Measurements from ENCODE around the gene HIVEP3.

The HIVEP3 gene

GRCh38 chr1:41663671-41664400 is 254.9 kb downstream of the HIVEP3 start:
- no peak overlapping the region for H3K4me3 ChIP-seq (ENCODE audit: low read depth, low read length)
- no peak for TF ChIP-seq CTCF (IDR thresholded peaks at IDR 0.05; ENCODE audit: insufficient read depth, low read depth, low read length, missing control alignments)
- no peak for DNase-seq (ENCODE audit: low read depth)

GRCh38 chr1:41662765-41663437 is 255.8 kb downstream of the HIVEP3 start:
- no peak for TF ChIP-seq CTCF (IDR thresholded peaks at IDR 0.05; ENCODE audit: insufficient read depth, low read depth, low read length, missing control alignments)
- peak overlapping the region; percentile 49 for H3K4me3 ChIP-seq (ENCODE audit: low read depth, low read length)
- no peak for DNase-seq (ENCODE audit: low read depth)

GRCh38 chr1:41662061-41662764 is 256.5 kb downstream of the HIVEP3 start:
- peak overlapping the region; percentile 71 for H3K4me3 ChIP-seq (ENCODE audit: low read depth, low read length)
- TF ChIP-seq CTCF (IDR thresholded peaks at IDR 0.05; ENCODE audit: insufficient read depth, low read depth, low read length, missing control alignments) = no peak
- peak; percentile 78 for DNase-seq (ENCODE audit: low read depth)

DNA sequence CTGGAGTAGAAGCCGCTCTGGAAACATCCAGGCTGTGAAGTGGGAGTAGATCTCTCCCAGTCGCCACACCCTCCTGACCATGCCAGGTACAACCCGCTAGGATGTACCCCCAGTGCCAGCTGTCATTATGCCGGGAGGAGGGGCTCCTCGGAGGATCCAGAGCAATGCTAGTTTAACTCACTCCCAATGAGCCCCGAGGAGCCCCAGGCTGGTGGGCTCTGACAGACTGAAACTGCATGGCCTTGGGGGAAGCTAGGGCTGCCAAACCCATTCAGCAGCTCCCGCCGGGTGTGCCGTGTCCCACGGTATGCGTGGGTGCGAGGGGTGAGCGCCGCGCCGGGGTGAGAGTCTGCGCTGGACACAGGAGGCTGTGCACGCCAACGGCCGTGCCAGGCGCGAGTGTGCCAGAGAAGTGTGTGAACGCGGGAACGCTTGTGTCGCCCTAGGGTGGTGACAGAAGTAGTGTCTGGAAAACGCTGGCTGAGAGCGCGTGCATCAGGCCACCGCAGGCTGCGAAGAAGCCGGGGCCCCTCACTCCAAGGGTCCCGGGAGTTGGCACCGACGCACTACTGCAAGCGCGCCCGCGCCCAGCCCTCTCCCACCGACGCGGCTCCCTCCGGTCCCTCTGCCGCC is 257.2 kb downstream of the HIVEP3 start:
- TF ChIP-seq CTCF (IDR thresholded peaks at IDR 0.05; ENCODE audit: insufficient read depth, low read depth, low read length, missing control alignments) = no peak
- no peak for DNase-seq (ENCODE audit: low read depth)
- peak overlapping the region; percentile 71 for H3K4me3 ChIP-seq (ENCODE audit: low read depth, low read length)

DNA sequence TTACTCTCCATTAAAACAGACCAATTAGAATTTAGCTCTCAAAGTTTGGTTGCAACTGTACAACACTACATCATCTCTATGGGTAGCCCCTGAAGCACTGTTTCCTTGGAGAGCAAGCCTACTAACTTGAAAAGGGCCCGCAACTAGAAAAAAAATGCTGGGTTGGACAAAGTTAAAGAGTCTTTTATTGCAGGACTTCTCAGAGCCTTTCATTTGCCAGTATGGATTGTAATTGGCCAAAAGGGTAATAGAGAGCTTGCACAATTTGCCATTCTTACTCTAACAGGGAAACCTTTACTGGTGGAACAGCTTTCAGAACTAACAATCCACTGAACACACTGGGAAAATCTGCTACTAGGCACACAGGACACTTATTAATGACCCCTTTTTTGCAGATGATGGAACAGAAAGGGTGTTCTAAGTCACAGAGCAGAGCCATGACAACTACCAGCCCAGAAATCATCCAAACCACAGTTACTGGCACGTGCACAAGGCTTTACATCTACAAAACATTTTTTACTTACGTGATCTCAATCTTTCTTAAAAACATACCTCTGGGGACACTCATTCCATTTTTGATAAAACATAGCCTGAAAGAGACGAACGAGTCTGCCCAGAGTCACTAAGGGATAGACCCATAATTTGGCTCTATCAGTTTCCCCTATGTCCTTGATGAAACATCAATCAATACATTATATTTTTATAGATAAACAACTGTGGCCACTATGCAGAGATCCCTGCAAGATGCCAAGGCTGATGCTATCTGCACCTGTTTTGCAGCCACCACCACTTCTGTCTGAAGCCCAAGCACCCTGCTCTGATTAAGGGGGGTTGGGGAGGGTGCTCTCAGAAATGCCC is 257.9 kb downstream of the HIVEP3 start:
- TF ChIP-seq CTCF (IDR thresholded peaks at IDR 0.05; ENCODE audit: insufficient read depth, low read depth, low read length, missing control alignments) = no peak
- H3K4me3 ChIP-seq (ENCODE audit: low read depth, low read length) = peak overlapping the region; percentile 71
- DNase-seq (ENCODE audit: low read depth) = no peak

- DNase-seq (ENCODE audit: low read depth) = no peak
- TF ChIP-seq CTCF (IDR thresholded peaks at IDR 0.05; ENCODE audit: insufficient read depth, low read depth, low read length, missing control alignments) = no peak
- no peak overlapping the region for H3K4me3 ChIP-seq (ENCODE audit: low read depth, low read length)
These were observed 258.8 kb downstream of the HIVEP3 start for GRCh38 chr1:41659903-41660302.

All from GM12865 (cell line).